Measurements from ENCODE around the gene RNF150.

DNA sequence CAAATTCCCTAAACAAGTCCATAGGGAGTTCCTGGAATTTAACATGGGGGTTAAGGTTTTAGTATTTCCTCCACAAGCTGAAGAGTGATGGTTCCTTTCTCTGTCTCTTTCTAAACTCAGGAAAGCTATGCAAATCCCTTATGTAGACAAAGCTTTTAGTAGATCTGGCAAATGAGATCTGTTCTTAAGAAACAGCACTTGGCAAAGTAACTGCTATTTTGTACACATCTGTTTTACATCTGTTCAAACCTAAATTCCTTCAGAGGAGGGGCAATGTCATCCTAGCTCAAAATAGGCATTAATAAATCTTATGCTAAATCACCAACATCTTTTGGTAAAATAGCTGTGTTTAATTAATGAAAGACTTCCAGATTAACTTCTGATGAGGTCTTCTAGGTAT lies 239.3 kb downstream of the RNF150 start:
- TF ChIP-seq ZNF274 (IDR thresholded peaks at IDR 0.05; ENCODE audit: low read depth, low read length) (no peak), SUZ12 (IDR thresholded peaks at IDR 0.05; ENCODE audit: extremely low read depth, insufficient read depth, insufficient read length) (no peak)

All from NT2/D1 (cell line).